Esophagus muscularis mucosa (tissue), 4 donors: ENCODE data around the gene GRK1. TPM values are rescaled to one million over a fixed set of nuclear protein-coding genes. Genes with fewer than 3 reads are reported as not detected.
"Not testable (repeated sequence)": the region's sequence is repeated elsewhere in the genome, so short reads cannot be mapped to it uniquely, and the experiment has no call there.

Experiments used
- DNase-seq: peaks from one replicate; pipeline ENCODE4 v3.0.0-alpha.2; 2017; ENCODE audit errors: extremely low spot score
- H3K27ac ChIP-seq, 4 donors: fragments of 200-600 bp; sonication (generic); replicated peaks in 1 of 4; 1 replicate in 3 of 4; 2 replicates in 1 of 4; pipeline ENCODE4 v1.5.1; 2016 to 2019; ENCODE audit warnings: mild to moderate bottlenecking in 1 of 4
- H3K27me3 ChIP-seq, 4 donors: fragments of 200-600 bp; sonication (generic); one replicate each; pipeline versions ENCODE4 v1.5.1 to v1.6.0; 2016 to 2019
- H3K36me3 ChIP-seq, 4 donors: fragments of 200-600 bp; sonication (generic); one replicate each; pipeline ENCODE4 v1.5.1; 2016 to 2019
- H3K4me1 ChIP-seq, 4 donors: fragments of 200-600 bp; sonication (generic); one replicate each; pipeline ENCODE4 v1.5.1; 2016 to 2019
- H3K4me3 ChIP-seq, 4 donors: fragments of 200-600 bp; sonication (generic); 1 replicate in 2 of 4; 2 replicates in 2 of 4; pipeline ENCODE4 v1.5.1; 2016 to 2019; ENCODE audit warnings: mild to moderate bottlenecking in 4 of 4, moderate library complexity in 1 of 4
- H3K9me3 ChIP-seq, 4 donors: fragments of 200-600 bp; sonication (generic); 1 replicate in 3 of 4; 2 replicates in 1 of 4; pipeline ENCODE4 v1.5.1; 2016 to 2019
- EP300 ChIP-seq: sonication (generic); formaldehyde crosslinking; IDR thresholded peaks from one replicate; pipeline ENCODE4 v1.6.1; 2017; ENCODE audit warnings: antibody characterized with exemption
- POLR2A ChIP-seq: fragments of 450-650 bp; IDR thresholded peaks from one replicate; pipeline ENCODE4 v1.6.1; 2017; ENCODE audit warnings: antibody characterized with exemption, moderate library complexity, mild to moderate bottlenecking, low read depth
- POLR2AphosphoS5 ChIP-seq, 2 donors: sonication (generic); formaldehyde crosslinking; IDR thresholded peaks; one replicate each; pipeline ENCODE4 v1.6.1; 2017; ENCODE audit warnings: antibody characterized with exemption in 2 of 2
- WGBS: methylation state at CpG from one replicate; pipeline ENCODE4 v1.1.5; 2018; 5-methylcytosine and 5-hydroxymethylcytosine counted together
- intact Hi-C: fragments of 100-400 bp; cut with DNase I; formaldehyde crosslinking; loops from one replicate; pipeline ENCODE4 v1.15.1; 2023
- total RNA-seq, 4 donors: library from RNA; depleted of rRNA; stranded (reverse); fragments of >200 nt; gene quantifications; one replicate each; pipeline versions ENCODE4 v1.1.0 to v1.2.1, GENCODE V29; 2016
- TF ChIP-seq, protein P1 (sequence below), 3 experiments: fragments of 200-600 bp in 2 of 3; fragments of 450-650 bp in 1 of 3; sonication (generic) in 2 of 3; IDR thresholded peaks; one replicate each; pipeline ENCODE4 v1.5.1; 2017 to 2019; ENCODE audit warnings: antibody characterized with exemption in 3 of 3, mild to moderate bottlenecking in 2 of 3, moderate library complexity in 1 of 3

GRK1 gene
- total RNA-seq, 4 donors from 2014 or later = under 0.01 TPM; not detected in 3

DNA sequence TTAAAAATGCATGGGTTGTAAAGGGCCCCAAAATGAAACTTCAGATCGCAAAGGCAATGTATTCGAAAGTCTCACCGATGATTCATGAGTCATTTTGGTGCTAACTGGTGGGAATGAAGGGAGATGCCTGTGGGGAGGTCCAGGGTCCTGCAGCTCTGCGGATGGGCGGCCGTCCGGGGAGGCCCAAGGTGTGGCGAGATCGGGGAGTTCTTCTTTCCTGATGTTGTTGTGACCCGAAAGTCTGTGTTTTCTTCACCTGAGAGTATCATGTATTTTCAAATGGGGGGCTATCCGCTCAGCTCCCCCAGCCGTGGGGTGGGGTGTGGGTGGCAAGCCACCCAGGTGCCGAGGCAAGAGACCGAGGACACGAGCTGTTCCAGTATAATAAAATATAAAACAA is 46.0 kb upstream of the GRK1 start:
- no peak for DNase-seq
- no peaks in the 10 kb centered on the region for H3K27me3 ChIP-seq
- peaks cover 0 to 7% (median 0%) of the 10 kb centered on the region in 4 donors for H3K4me1 ChIP-seq
- peaks cover 0 to 23% (median 19%) of the 10 kb centered on the region in 4 donors for H3K36me3 ChIP-seq
- H3K27ac ChIP-seq = no peak overlapping the region
- intact Hi-C loops = loop anchor here (5.0 kb wide), 1 partner anchor 326 kb away; no protein-coding TSS in a partner anchor
- TF ChIP-seq EP300 (no peak), POLR2A (no peak), POLR2AphosphoS5 (IDR thresholded peaks at IDR 0.05) (no peak)
- TF ChIP-seq, protein P1, sequence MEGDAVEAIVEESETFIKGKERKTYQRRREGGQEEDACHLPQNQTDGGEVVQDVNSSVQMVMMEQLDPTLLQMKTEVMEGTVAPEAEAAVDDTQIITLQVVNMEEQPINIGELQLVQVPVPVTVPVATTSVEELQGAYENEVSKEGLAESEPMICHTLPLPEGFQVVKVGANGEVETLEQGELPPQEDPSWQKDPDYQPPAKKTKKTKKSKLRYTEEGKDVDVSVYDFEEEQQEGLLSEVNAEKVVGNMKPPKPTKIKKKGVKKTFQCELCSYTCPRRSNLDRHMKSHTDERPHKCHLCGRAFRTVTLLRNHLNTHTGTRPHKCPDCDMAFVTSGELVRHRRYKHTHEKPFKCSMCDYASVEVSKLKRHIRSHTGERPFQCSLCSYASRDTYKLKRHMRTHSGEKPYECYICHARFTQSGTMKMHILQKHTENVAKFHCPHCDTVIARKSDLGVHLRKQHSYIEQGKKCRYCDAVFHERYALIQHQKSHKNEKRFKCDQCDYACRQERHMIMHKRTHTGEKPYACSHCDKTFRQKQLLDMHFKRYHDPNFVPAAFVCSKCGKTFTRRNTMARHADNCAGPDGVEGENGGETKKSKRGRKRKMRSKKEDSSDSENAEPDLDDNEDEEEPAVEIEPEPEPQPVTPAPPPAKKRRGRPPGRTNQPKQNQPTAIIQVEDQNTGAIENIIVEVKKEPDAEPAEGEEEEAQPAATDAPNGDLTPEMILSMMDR (IDR thresholded peaks at IDR 0.05) = no peak
- H3K9me3 ChIP-seq = no peaks in the 10 kb centered on the region
- H3K4me3 ChIP-seq = no peak overlapping the region
- WGBS = 93% methylated on average over 15 of the region's 15 CpGs

DNA sequence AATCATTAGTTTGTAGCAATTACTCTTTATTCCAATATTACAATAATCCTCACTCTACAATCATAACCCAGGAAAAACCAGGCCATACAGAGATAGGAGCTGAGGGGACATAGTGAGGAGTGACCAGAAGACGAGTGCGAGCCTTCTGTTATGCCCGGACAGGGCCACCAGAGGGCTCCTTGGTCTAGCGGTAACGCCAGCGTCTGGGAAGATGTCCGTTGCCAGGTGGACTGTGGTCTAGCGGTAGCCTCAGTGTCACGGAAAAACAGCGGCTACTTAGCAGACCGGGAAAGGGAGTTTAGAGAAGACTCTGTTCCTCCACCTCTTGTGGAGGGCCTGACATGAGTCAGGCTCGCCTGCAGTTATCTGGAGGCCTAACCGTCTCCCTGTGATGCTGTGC is 45.5 kb upstream of the GRK1 start:
- H3K36me3 ChIP-seq = peaks cover 0 to 23% (median 19%) of the 10 kb centered on the region in 4 donors
- not testable (repeated sequence) for H3K27me3 ChIP-seq, H3K4me3 ChIP-seq, H3K4me1 ChIP-seq, DNase-seq, H3K27ac ChIP-seq, H3K9me3 ChIP-seq
- TF ChIP-seq, protein P1 (IDR thresholded peaks at IDR 0.05) = peak; percentile 41 to 64 (median 64)
- intact Hi-C loops = loop anchor here (5.0 kb wide), 1 partner anchor 326 kb away; no protein-coding TSS in a partner anchor
- 81% methylated on average over 13 of the region's 13 CpGs for WGBS

DNA sequence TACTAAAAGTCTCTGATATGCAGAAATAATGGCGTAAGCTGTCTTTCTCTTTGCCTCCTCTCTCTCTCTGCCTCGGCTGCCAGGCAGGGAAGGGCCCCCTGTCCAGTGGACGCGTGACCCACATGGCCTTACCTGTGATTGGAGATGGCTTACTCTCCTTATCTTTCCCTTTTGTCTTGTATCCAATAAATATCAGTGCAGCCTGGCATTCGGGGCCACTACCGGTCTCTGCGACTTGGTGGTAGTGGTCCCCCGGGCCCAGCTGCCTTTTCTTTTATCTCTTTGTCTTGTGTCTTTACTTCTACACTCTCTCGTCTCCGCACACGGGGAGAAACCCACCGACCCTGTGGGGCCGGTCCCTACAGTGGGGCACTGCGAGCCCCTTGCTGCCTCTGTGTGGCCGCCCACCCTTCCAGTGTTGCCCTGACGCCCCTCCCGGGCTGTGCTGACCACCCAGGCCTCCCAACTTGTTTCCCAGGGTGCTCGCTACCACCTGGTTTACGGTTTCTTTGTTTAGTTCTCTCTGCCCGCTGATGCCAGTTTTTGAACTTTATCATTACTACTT is 45.0 kb upstream of the GRK1 start:
- H3K27me3 ChIP-seq, H3K4me1 ChIP-seq, H3K4me3 ChIP-seq, DNase-seq, H3K9me3 ChIP-seq, H3K27ac ChIP-seq: not testable (repeated sequence)
- intact Hi-C loops = loop anchor here (5.0 kb wide), 1 partner anchor 325 kb away; no protein-coding TSS in a partner anchor
- peaks cover 0 to 23% (median 19%) of the 10 kb centered on the region in 4 donors for H3K36me3 ChIP-seq
- 94% methylated on average over 20 of the region's 20 CpGs for WGBS

- no peak for DNase-seq
- TF ChIP-seq, protein P1 (IDR thresholded peaks at IDR 0.05) = no peak
- TF ChIP-seq POLR2A (no peak), EP300 (no peak), POLR2AphosphoS5 (IDR thresholded peaks at IDR 0.05) (no peak)
- 94% methylated on average over 28 of the region's 29 CpGs for WGBS
- H3K27me3 ChIP-seq = no peaks in the 10 kb centered on the region
- no peaks in the 10 kb centered on the region for H3K4me1 ChIP-seq
- H3K4me3 ChIP-seq = no peak overlapping the region
- intact Hi-C loops = loop anchor here (5.0 kb wide), 1 partner anchor 324 kb away; no protein-coding TSS in a partner anchor
- H3K36me3 ChIP-seq = peaks cover 0 to 26% (median 20%) of the 10 kb centered on the region in 4 donors
- H3K27ac ChIP-seq = no peak overlapping the region
- H3K9me3 ChIP-seq = no peaks in the 10 kb centered on the region
Measured at GRCh38 chr13:113622791-113623490, 44.1 kb upstream of the GRK1 start.

DNA sequence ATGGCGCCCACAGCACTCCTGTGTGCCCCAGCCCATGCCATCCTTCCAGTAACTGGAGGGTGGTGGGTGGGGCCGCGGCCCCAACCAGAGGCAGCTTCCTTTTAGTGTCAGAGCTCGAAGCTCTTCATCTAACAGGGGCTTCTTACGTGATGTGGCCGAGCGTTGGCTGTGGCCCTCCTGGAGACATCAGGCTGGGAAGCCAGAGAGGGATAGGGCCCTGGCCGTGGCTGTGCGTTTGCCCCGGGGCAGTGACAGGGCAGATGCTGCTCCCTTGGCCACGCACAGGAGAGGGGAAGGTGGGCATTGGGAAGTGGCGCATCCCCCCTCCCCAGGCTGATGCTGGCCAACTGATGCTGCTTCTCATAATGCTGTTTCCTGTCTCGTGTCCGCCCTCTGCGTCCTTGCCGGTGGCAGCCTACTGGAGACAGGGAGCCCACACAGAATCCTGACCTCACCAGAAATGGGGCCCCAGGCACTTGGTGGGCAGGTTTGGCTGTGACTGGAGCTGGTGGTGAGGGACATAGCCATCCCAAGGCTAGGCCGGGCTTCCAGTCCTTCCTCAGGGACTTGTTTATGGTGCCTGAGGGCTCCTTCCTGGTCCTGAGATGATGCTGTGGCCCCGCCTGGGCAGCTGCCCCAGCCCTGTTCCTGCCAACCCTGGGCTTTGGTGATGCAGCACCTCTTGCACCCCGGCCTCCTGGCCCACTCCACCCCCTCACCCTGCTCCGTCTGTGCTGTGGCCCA is 43.4 kb upstream of the GRK1 start:
- Histone ChIP-seq H3K27ac (no peak overlapping the region), H3K9me3 (no peaks in the 10 kb centered on the region), H3K27me3 (no peaks in the 10 kb centered on the region), H3K36me3 (peaks cover 0 to 32% (median 25%) of the 10 kb centered on the region in 4 donors), H3K4me3 (no peak overlapping the region), H3K4me1 (no peaks in the 10 kb centered on the region)
- intact Hi-C loops = loop anchor here (5.0 kb wide), 1 partner anchor 324 kb away; no protein-coding TSS in a partner anchor
- DNase-seq = no peak
- TF ChIP-seq POLR2A = no peak
- TF ChIP-seq POLR2AphosphoS5 (IDR thresholded peaks at IDR 0.05) = no peak
- TF ChIP-seq, protein P1 (IDR thresholded peaks at IDR 0.05) = no peak
- TF ChIP-seq EP300 = no peak
- 97% methylated on average over 12 of the region's 20 CpGs for WGBS
